ENCODE results near the gene TUBGCP4.
"Not testable (repeated sequence)": the region's sequence is repeated elsewhere in the genome, so short reads cannot be mapped to it uniquely, and the experiment has no call there.

The TUBGCP4 gene

GRCh38 chr15:43370975-43371974, at the start of gene TUBGCP4, which contains the start of gene ZSCAN29:
TUBGCP4 (plus strand) TSS chr15:43371101; CDS start chr15:43371355, 254 bp downstream.
ZSCAN29 (minus strand) TSS chr15:43371043; CDS start chr15:43369913, 1,130 bp downstream.
- peak; percentile 57 to 65 for DNase-seq

- no peak for DNase-seq
Measured at GRCh38 chr15:43325039-43325684, 45.7 kb upstream of the TUBGCP4 start.

GRCh38 chr15:43329217-43329959, 41.5 kb upstream of the TUBGCP4 start:
- no peak for DNase-seq

GRCh38 chr15:43329960-43330779, 40.7 kb upstream of the TUBGCP4 start, which contains the start of gene LCMT2:
LCMT2 (minus strand) TSS chr15:43330573; CDS start chr15:43330489, 84 bp downstream.
- DNase-seq, result peak; percentile 85 to 89

- no peak for DNase-seq
Measured at GRCh38 chr15:43330780-43331087, 40.2 kb upstream of the TUBGCP4 start.

GRCh38 chr15:43346305-43346704, 24.6 kb upstream of the TUBGCP4 start:
- no peak for DNase-seq

GRCh38 chr15:43347114-43347513, 23.8 kb upstream of the TUBGCP4 start:
- DNase-seq, result no peak

- no peak for DNase-seq
Measured at GRCh38 chr15:43352693-43353382, 18.1 kb upstream of the TUBGCP4 start.

GRCh38 chr15:43360821-43361220, 10.1 kb upstream of the TUBGCP4 start:
- DNase-seq, result no peak

GRCh38 chr15:43361313-43361903, 9.5 kb upstream of the TUBGCP4 start:
- no peak for DNase-seq

GRCh38 chr15:43370310-43370974, 459 bp upstream of the TUBGCP4 start:
- DNase-seq, result peak in 1 of 2 experiments; percentile 17

- peak; percentile 16 to 19 for DNase-seq
Measured at GRCh38 chr15:43376017-43376705, 5.3 kb downstream of the TUBGCP4 start.

GRCh38 chr15:43378601-43379000, 7.7 kb downstream of the TUBGCP4 start:
- no peak for DNase-seq

- no peak for DNase-seq
Measured at GRCh38 chr15:43382310-43382709, 11.4 kb downstream of the TUBGCP4 start.

- no peak for DNase-seq
Measured at GRCh38 chr15:43383070-43383469, 12.2 kb downstream of the TUBGCP4 start.

GRCh38 chr15:43390723-43391122, 19.8 kb downstream of the TUBGCP4 start:
- DNase-seq, result no peak

- DNase-seq, result not testable (repeated sequence)
Measured at GRCh38 chr15:43393592-43393991, 22.7 kb downstream of the TUBGCP4 start.

- no peak for DNase-seq
Measured at GRCh38 chr15:43402255-43402654, 31.4 kb downstream of the TUBGCP4 start.

GRCh38 chr15:43403616-43404015, 32.7 kb downstream of the TUBGCP4 start:
- DNase-seq, result no peak

GRCh38 chr15:43404130-43404529, 33.2 kb downstream of the TUBGCP4 start:
- DNase-seq, result no peak
